HG03575 (cell line): Measurements from ENCODE around the gene TLDC2.
"Not testable (repeated sequence)": the region's sequence is repeated elsewhere in the genome, so short reads cannot be mapped to it uniquely, and the experiment has no call there.

Source experiments
- ATAC-seq: cut with Tn5 transposase; IDR thresholded peaks from one replicate; pipeline ENCODE4 v1.9.1; 2021; ENCODE audit not compliant: unreplicated experiment, insufficient number of reproducible peaks, low FRiP score; ENCODE audit errors: extremely low read depth

Gene TLDC2

DNA sequence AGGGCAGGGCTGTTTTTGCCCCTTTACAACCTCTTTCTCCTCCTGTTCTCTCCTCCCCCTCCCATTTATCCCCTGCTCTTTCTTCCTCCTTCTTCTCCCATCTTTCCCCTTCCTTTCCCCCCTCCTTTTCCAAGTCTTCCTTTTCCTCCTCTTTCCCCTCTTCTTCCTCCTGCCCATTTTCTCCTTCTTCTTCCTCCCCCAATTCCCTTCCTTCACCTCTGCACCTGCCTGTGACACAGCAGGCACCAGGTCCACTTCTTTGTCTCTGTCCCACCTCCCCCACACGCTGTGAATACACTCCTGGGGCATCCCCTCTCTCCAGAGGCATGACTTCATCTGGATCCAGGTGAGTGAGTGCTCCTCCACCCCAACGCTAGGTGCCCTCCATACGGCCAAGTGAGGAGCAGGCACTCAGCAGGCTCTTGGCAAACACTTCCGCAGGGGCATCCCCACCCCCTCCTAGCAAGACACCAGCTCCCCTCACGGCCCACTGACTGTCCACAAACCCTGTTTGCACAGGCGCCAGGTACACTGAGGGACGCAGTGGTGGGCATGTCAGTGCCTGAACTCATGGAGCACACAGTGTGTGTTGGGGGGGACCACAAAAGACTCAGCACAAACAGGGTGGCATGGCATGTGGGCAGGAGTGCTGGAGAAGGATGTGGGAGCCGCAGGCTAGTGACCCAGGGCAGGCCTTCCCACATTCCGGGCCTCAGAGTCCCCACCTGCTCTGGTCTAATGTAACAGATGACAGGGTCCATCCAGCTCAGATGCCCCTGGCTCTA lies 10.7 kb upstream of the TLDC2 start:
- ATAC-seq = no peak

DNA sequence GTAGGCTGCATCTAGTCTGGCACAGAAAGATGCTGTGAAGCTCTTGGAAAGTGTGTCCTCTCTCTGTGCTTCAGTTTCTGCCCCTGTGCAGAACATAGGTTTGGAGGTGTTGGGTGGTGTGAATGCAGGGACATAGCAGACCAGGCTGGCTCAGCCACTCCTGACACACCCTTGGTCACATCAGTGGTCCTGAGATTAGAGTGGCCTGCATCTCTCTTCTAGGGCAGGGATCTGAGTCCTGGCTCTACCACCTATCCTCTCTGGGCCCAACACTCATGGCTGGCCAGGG lies 10.1 kb upstream of the TLDC2 start:
- ATAC-seq = no peak

DNA sequence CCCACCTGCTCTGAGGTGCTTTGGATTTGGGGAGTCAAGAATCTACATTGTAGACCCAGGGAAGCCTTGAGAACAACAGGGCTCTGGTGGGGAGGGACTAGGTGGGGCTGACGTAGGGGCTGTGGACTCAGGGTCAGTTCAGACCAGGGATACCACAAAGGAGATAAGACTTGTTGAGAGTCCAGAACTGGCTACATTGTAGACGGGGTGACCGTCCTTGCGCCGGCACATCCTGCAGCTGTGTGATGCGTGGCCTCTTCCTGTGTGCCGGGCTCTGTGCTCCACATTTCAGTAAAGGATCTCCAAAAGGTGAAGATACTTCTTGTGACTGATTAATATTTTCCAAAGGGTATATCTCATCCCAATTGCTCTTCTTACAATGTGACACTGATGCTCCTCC lies 9.8 kb upstream of the TLDC2 start:
- ATAC-seq = no peak

DNA sequence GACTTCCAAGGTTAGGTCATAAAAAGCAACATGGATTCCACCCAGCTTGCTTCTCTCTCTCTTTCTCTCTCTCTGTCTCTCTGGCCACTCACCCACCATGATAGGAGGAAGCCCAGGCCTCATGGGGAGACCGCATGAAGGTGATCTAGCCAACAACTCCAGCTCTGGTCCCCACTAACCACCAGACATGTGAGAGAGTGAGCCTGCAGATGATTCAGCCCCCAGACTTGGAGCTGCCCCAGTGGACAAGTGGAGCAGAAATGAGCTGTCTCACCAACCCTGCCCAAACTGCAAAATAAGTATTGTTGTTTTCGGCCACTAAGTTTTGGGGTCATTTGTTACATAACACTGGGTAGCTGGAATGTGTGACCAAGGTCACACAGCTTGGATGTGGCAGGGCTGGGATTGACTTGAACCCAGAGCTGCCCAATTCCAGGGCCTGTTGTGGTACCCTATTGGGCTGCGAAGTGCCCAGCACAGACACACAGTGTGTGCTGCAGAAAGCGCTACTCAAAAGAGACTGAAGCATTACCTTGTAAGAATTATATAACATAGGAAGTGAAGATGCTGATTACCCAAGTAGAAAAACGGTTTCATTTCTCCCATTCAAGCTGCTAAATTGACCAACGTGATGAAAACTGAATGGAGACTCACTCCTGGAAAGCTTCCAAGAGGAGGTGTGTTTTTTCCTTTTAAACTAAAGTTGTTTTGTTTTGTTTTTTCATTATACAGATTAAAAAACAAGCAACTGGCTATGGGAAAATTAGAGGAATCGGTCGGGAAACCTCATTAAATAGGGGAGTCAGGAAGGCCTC lies 9.1 kb upstream of the TLDC2 start:
- ATAC-seq = no peak

DNA sequence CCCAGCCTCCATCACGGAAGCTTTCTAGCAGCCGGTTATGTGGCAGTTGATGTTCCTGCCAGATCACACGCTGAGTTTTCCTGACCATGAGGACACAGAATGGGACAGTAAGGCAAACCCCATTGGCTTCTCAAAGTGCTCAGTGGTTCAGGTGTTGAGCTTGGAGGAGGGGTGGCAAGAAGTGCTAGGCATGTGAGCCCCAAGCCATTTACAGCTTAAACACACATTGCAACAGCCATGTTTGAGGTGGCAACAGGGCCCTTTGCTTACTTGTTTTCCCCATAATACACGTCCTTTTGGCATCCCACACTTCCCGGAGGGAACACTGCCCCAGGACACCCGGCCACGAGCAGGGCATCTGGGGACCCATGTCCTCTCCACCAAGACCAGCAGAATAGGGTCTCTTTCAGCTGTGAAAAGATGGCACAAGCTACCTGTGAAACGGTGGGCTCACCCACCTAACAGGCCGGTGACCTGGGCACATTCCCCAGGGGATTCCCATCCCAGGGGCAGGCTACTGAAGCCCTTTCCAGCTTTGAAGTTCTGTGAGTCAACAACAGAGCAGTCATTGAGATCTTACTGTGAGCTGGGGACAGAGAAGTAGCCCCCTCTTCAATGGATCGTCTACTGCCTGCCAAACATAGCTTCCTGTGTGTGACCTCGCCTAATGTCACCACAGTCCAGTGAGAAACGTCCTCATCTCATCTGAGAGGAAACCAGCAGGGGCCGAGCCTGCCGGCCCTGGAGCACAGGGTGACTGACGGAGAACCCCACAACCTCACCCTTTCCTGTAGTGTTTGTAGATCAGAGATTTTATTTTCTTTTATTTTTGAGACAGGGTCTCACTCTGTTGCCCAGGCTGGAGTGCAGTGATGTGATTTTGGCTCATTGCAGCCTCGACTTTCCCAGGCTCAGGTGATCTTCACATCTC lies 4.0 kb upstream of the TLDC2 start:
- ATAC-seq = no peak

DNA sequence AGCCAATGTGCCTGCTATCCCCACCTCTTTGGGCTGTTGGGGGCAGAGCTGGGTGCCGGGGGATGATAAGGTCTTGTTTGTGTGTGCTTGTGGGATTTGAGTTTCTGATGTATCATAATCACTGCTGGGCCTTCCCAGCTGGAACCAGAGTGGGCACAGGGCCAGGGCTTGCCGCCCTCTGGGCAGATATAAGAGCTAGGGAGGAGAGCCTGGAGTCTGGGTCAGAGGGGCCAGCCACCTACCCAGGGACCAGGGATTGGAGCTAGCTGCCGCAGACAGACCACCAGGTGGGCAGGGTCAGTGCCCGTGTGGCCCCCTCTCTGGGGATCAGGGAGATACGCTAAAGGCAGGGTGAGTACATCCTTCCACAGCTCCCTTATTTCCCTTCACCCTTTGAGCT lies 3.1 kb upstream of the TLDC2 start:
- ATAC-seq = no peak

DNA sequence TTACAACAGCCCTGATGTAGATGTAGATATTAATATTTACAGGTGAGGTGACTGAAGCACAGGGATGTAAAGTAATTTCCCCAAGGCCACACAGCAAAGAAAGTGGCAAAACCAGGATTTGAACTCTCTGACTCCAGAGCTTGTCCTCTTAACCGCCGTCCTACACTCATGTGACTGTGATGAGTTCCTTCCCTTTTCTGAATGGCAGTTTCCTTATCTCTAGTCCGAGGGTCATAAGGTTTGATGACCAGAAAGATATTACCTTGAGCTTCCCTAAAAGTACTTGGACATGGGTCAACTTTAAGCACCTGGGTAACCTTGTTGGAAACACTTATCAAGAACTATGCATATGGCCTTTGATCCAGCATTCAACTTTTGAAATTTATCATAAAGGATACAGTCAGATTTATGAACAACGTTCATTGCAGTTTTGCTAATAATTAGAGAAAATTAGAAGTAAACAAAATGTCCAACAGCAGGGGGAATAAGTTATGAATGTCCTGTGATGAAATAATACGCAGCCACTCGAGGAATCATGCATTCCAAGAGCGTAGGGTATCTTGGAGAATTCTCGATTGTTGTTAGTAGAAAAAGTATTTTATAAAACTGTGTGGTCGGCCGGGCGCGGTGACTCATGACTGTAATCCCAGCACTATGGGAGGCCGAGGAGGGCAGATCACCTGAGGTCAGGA lies 2.3 kb upstream of the TLDC2 start:
- ATAC-seq = no peak

DNA sequence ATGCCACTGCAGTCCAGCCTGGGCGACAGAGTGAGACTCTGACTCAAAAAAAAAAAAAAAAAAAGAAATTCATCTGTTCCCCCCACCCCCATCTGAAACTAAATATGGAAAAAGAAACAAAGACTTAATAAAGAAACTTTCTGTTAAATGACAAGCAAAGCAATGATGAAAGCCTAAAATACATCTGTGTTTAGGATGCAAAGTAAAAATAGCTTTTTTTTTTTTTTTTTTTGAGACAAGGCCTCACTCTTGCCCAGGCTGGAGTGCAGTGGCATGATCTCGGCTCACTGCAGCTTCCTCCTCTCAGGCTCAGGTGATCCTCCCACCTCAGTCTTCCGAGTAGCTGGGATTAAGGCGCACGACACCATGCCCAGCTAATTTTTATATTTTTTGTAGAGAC lies 845 bp upstream of the TLDC2 start:
- not testable (repeated sequence) for ATAC-seq

DNA sequence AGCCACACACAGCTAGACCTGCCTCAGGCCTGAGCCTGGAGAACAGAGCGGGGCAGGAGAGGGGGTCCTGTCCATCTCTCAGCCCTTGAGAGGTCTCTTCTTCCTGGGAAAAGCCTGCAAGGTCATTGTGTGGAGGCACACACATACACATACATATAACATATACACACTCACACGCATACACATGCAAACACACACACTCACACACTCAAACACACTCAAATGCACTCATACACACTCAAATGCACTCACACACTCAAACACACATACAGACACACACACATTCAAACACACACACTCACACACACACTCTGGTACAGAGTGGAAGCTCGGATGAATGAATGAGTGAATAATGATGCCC lies 515 bp downstream of the TLDC2 start:
- ATAC-seq = no peak

DNA sequence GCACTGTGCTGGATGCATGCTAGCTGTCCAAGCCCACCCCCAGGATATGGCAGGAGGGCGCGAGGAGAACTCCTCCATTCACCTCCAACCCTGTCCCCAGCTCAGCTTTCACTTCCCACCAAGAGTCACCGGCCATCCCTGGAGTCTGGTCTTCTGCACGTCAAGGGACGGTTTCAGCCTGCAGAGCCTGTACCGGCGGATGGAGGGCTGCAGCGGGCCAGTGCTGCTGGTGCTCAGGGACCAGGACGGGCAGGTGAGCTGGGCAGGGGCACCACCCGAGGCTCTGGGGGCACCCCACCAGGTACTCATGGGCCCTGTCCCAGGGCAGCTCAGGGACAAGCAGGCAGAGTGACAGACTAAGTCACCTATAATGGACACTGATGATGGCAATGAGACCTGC lies 3.0 kb downstream of the TLDC2 start:
- ATAC-seq = no peak

DNA sequence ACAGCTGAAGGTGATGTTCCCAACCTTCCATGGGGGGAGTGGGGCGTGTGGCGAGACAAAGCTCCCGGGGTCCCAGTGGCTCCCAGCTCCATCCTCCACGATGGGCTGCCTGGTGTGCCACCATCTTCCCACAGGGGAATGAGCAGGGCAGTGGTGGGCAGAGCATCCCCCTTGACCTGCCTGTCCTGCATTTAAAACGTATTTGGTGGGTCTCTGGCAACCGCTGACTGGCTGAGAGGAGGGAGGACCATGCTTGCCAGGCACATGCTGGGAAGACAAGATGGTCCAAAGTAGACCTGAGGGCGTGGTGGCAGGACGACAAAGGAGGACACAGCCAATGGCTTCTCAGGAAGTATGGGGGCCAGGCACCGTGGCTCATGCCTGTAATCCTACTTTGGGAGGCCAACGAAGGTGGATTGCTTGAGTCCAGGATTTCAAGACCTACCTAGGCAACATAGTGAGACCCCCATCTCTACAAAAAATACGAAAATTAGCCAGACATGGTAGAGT lies 4.9 kb downstream of the TLDC2 start:
- no peak for ATAC-seq

DNA sequence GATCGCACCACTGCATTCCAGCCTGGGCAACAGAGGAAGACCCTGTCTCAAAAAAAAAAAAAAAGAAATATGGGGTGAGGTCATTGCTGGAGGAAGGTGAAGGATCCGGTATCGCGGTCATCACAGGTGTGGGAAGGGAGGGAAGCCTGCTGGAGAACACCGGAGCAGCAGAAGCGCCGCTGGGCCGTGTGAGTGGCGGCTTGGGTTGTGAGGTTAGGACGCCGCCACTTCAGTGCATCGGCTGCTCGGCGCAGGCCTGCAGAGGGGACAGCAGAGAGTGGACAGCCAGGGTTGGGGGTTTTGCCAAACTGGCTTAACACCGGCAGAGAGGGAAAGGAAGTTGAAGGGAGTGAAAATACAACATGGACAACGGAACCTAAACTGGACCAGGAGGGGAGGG lies 5.4 kb downstream of the TLDC2 start:
- ATAC-seq = no peak

DNA sequence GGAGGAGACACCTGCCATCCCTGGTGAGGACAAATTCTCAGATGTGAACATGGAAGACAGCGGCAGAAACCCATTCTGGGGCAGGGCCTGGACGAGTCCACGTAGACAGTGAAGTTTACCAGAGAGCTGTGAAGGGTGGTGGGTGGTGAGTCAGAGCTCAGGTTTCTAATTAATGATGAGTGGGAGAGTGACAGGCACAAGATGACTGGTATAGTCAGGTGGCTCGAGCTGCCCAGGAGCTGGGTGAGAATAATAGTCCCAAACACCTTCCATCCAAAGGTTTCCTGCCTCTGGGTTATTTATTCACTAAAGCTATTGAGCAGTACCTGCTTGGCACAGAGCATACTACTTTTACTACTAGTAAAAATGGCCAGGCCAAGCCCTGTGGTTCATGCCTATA lies 6.0 kb downstream of the TLDC2 start:
- ATAC-seq = no peak

DNA sequence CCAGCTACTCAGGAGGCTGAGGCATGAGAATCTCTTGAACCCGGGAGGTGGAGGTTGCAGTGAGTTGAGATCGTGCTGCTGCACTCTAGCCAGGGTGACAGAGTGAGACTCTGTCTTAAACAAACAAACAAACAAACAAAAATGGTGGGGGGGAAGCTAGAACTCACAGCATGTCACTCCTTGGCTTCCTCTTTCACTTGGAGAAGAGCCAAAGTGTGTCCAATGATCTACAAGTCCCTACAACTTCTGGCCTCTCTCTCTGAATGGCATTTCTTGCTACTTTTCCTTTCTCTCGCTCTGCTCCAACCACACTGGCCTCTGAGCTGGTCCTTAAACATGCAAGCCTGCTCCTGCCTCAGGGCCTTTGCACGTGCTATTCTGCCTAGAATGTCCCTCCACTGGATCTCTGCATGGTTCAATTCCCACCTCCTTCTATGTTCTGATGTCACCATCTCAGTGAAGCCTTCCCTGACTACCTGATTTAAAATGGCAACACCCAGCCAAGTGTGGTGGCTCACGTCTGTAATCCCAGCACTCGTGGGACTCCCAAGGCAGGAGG lies 8.1 kb downstream of the TLDC2 start:
- ATAC-seq = no peak

DNA sequence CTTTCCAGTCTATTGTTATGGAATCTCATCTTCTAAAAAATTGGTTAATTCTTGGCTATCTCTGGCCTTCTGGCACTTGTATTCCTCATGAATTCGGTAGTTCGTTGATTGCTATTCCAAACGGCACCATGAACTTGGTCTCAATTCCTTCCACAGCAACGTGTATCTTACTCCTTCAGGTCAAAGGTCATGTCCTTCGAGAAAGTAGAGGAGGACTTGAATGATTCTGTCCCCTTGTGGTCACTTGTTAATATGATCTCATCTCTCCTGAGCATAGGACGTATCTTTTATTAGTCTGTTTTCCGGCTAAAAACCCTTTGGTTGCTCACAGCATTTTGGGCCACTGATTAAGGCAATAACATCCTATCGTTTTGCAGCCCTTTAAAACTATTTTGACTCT lies 9.4 kb downstream of the TLDC2 start:
- ATAC-seq = no peak

DNA sequence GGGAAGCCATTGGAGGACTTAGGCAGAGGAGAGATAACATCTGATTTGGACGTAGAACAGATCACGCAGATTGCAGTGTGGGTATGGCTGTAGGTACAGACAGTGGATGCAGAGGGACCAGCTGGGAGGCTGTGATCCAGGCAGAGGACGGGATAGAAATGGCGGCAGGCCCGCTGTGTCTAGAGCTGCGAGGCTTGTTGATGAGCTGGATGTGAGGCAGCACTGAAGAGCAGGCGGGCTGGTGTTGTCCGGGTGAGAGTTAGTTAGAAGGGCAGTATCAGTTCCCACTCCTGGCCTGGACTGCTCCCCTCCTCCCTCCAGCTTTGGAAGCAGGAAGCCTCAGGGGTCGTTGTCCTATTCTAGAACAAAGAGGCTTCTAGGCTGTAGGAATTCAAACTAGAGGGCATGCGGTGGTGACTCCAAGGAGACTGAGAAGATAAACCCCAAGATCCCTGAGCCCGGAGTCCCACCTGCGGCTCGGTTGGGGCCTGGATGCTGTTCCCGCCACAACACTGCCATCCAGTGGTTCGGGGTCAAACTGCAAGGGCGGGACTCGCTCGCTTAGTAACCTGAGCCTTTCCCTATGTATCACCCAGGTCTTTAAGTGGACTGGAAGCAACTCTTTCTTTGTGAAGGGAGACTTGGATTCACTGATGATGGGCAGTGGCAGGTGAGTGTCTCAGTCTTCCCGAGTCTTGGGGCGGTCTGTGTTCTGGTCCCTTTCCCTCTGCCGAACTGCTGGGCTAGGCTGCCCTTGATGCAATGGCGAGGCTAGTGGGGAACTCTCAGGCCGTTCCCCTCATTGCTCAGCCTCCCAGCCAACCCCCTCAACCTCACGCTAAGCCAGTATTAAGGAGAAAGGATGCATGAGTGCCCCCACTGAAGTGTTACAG lies 11.2 kb downstream of the TLDC2 start:
- no peak for ATAC-seq

DNA sequence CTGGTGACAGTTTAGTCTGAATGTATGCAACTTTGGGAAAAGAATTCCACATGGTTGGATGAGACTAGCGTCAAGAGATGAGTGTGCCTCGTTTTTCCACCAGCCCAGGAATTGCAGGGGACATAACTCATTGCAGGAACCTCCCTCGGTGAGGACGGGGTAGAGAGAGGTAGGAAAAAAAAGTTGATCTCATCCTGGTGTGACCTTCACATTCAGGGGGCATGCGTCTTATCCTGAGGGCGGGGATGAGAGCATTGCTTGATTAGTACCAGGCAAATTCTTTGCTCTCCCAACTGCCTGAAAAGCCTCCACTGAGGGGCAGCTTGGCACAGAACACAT lies 11.8 kb downstream of the TLDC2 start:
- ATAC-seq = no peak
